ENCODE data around the gene ADAMTS14.

Gene ADAMTS14

DNA sequence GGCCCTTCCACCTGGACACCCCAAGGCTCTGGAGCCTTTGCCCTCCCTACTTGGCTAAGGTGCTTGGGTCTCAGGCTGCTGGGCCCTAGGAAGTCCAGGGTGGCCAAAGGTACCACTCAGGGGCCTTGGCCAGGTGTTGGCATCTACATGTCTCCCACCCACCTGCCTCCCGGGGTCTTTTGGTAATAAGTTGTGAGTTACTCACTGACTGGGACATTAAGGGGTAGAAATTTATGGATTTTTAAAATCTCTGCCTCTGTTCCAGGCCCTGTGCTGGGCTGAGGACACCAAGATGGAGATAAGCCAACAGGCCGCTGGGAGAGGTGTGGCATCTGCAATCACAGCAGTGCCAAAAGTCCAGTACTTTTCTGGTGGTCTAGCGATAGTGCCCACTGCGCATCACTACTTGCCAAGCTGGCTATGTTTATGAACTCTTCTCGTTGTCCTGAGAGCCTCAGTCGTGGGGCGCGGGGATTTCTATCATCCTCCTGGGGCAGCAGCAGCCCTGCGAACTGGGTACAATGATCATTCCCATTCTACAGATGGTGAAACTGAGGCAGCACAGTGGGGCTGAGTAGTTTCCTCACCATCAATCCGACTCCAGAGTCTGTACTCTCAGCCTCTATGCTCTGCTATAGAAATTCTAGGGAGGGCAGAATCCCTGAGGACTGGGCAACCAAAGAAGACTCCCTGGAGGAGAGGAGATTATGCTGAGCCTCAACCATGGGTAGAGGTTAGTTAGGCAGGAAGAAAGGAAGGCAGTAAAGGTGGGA lies 76.7 kb downstream of the ADAMTS14 start:
- DNase-seq (ENCODE audit: low spot score) (no peak), ATAC-seq (ENCODE audit: low read depth) (no peak)
- Histone ChIP-seq H3K36me3 (ENCODE audit: low read depth) (no peaks in the 10 kb centered on the region), H3K4me1 (ENCODE audit: insufficient read depth, poor library complexity, severe bottlenecking) (no peaks in the 10 kb centered on the region), H3K9me3 (ENCODE audit: severe bottlenecking) (no peaks in the 10 kb centered on the region), H3K27me3 (ENCODE audit: insufficient read depth, poor library complexity, severe bottlenecking) (no peaks in the 10 kb centered on the region), H3K27ac (ENCODE audit: poor library complexity, severe bottlenecking) (no peak overlapping the region), H3K4me3 (ENCODE audit: severe bottlenecking) (no peak overlapping the region)
- TF ChIP-seq, protein P1, sequence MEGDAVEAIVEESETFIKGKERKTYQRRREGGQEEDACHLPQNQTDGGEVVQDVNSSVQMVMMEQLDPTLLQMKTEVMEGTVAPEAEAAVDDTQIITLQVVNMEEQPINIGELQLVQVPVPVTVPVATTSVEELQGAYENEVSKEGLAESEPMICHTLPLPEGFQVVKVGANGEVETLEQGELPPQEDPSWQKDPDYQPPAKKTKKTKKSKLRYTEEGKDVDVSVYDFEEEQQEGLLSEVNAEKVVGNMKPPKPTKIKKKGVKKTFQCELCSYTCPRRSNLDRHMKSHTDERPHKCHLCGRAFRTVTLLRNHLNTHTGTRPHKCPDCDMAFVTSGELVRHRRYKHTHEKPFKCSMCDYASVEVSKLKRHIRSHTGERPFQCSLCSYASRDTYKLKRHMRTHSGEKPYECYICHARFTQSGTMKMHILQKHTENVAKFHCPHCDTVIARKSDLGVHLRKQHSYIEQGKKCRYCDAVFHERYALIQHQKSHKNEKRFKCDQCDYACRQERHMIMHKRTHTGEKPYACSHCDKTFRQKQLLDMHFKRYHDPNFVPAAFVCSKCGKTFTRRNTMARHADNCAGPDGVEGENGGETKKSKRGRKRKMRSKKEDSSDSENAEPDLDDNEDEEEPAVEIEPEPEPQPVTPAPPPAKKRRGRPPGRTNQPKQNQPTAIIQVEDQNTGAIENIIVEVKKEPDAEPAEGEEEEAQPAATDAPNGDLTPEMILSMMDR (IDR thresholded peaks at IDR 0.05; ENCODE audit: poor library complexity, severe bottlenecking): no peak

DNA sequence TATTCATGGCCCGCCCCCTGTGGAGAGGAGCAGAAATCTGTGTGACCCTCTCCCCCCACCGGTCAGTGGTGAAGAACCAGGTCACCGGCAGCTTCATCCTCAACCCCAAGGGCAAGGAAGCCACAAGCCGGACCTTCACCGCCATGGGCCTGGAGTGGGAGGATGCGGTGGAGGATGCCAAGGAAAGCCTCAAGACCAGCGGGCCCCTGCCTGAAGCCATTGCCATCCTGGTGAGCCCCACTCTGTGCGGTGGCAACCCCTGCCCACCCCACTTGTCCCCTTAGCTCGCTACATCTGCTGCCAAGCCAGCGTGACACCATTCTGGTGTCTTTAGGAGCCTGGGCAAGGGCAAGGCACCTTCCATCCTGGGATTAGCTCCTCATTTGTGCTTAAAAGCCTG lies 77.5 kb downstream of the ADAMTS14 start:
- DNase-seq (ENCODE audit: low spot score): no peak
- TF ChIP-seq, protein P1 (IDR thresholded peaks at IDR 0.05; ENCODE audit: poor library complexity, severe bottlenecking): no peak
- Histone ChIP-seq H3K4me3 (ENCODE audit: severe bottlenecking) (no peak overlapping the region), H3K27me3 (ENCODE audit: insufficient read depth, poor library complexity, severe bottlenecking) (no peaks in the 10 kb centered on the region), H3K4me1 (ENCODE audit: insufficient read depth, poor library complexity, severe bottlenecking) (no peaks in the 10 kb centered on the region), H3K27ac (ENCODE audit: poor library complexity, severe bottlenecking) (no peak overlapping the region), H3K9me3 (ENCODE audit: severe bottlenecking) (no peaks in the 10 kb centered on the region), H3K36me3 (ENCODE audit: low read depth) (no peaks in the 10 kb centered on the region)
- no peak for ATAC-seq (ENCODE audit: low read depth)

DNA sequence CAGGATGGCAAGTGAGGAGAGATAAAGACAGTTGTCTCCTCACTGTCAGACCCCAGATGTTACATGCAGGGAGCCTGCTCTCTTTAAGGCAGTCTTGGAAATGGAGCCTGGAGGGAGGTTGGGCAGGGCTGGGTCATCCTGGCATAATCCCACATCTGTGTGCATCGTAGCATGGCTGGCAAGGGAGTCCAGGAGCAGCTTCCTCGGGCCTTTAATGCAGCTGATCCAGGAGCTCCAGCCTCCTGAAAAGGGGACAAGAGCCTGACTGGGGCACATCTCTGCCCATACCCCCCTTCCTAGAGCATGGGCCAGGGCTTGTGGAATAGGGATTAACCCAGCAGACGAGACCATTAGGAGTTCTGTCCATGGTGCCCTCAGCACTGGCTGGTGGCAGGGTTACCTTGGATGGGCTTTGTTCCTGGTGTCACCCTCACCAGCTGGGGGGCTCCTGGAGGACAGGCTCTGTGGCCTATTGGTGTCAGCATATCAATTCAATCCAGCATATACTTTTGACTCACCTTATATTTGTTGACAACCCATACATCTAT lies 77.9 kb downstream of the ADAMTS14 start:
- H3K27me3 ChIP-seq (ENCODE audit: insufficient read depth, poor library complexity, severe bottlenecking): no peaks in the 10 kb centered on the region
- no peak overlapping the region for H3K4me3 ChIP-seq (ENCODE audit: severe bottlenecking)
- H3K36me3 ChIP-seq (ENCODE audit: low read depth): no peaks in the 10 kb centered on the region
- H3K4me1 ChIP-seq (ENCODE audit: insufficient read depth, poor library complexity, severe bottlenecking): no peaks in the 10 kb centered on the region
- DNase-seq (ENCODE audit: low spot score) (no peak), ATAC-seq (ENCODE audit: low read depth) (no peak)
- no peak overlapping the region for H3K27ac ChIP-seq (ENCODE audit: poor library complexity, severe bottlenecking)
- TF ChIP-seq, protein P1 (IDR thresholded peaks at IDR 0.05; ENCODE audit: poor library complexity, severe bottlenecking): no peak
- no peaks in the 10 kb centered on the region for H3K9me3 ChIP-seq (ENCODE audit: severe bottlenecking)

DNA sequence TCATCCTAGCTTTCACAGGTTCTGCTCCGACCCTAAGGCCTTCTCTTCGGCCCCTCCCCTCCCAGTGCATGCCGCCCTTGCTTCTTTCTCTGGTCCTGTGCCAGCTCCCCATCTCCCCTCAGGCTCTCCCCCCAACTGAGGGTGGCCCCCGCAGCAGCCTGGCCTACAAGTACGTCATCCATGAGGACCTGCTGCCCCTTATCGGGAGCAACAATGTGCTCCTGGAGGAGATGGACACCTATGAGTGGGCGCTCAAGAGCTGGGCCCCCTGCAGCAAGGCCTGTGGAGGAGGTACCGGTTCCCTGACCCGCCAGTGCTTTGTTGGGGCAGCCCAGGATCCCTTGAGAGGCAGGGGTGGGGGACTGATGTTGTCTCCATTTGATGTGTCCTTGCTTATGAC lies 79.0 kb downstream of the ADAMTS14 start:
- ATAC-seq (ENCODE audit: low read depth) (no peak), DNase-seq (ENCODE audit: low spot score) (no peak)
- Histone ChIP-seq H3K9me3 (ENCODE audit: severe bottlenecking) (no peaks in the 10 kb centered on the region), H3K27me3 (ENCODE audit: insufficient read depth, poor library complexity, severe bottlenecking) (no peaks in the 10 kb centered on the region), H3K27ac (ENCODE audit: poor library complexity, severe bottlenecking) (no peak overlapping the region), H3K4me3 (ENCODE audit: severe bottlenecking) (no peak overlapping the region), H3K4me1 (ENCODE audit: insufficient read depth, poor library complexity, severe bottlenecking) (no peaks in the 10 kb centered on the region), H3K36me3 (ENCODE audit: low read depth) (no peaks in the 10 kb centered on the region)
- TF ChIP-seq, protein P1 (IDR thresholded peaks at IDR 0.05; ENCODE audit: poor library complexity, severe bottlenecking): no peak

DNA sequence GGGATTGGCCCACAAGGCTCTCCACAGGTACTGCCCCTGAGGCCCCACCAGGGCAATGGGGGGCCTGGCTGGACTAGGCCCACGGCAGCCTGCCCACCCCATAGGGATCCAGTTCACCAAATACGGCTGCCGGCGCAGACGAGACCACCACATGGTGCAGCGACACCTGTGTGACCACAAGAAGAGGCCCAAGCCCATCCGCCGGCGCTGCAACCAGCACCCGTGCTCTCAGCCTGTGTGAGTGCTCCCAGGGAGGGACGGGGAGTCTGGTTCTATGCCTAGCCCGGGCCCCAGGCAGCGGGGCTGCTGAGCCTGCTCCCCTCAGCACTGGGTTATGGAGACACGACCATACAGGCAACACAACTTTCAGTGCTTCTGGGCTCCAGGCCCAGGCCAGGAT lies 79.7 kb downstream of the ADAMTS14 start:
- TF ChIP-seq, protein P1 (IDR thresholded peaks at IDR 0.05; ENCODE audit: poor library complexity, severe bottlenecking): no peak
- no peak for DNase-seq (ENCODE audit: low spot score)
- Histone ChIP-seq H3K27me3 (ENCODE audit: insufficient read depth, poor library complexity, severe bottlenecking) (no peaks in the 10 kb centered on the region), H3K4me1 (ENCODE audit: insufficient read depth, poor library complexity, severe bottlenecking) (no peaks in the 10 kb centered on the region), H3K36me3 (ENCODE audit: low read depth) (no peaks in the 10 kb centered on the region), H3K27ac (ENCODE audit: poor library complexity, severe bottlenecking) (no peak overlapping the region), H3K9me3 (ENCODE audit: severe bottlenecking) (no peaks in the 10 kb centered on the region), H3K4me3 (ENCODE audit: severe bottlenecking) (no peak overlapping the region)
- no peak for ATAC-seq (ENCODE audit: low read depth)

Data from RWPE2 (cell line).